CD4-positive, CD25-positive, alpha-beta regulatory T cell (primary cell): Measurements from ENCODE around the gene GLRX2. TPM values are rescaled to one million over a fixed set of nuclear protein-coding genes. Genes with fewer than 3 reads are reported as not detected.
A peak's percentile ranks its signal among the peaks of the same experiment; 100 is the strongest.
"Not testable (repeated sequence)": the region's sequence is repeated elsewhere in the genome, so short reads cannot be mapped to it uniquely, and the experiment has no call there.

Source experiments
- ATAC-seq, 2 donors: fragments of 150-1000 bp; cut with Tn5 transposase; one replicate each; pipeline ENCODE4 v1.10.0; 2021; ENCODE audit warnings: low read depth in 2 of 2, moderate number of reproducible peaks in 2 of 2, moderate library complexity in 1 of 2
- DNase-seq, 3 donors: peaks; one replicate each; pipeline versions ENCODE4 v3.0.0 to v3.0.0-alpha.2; 2012 to 2022; ENCODE audit warnings: mixed read lengths in 1 of 3
- H3K27ac ChIP-seq: one replicate; pipeline ENCODE4 v1.7.0; 2013; ENCODE audit warnings: mild to moderate bottlenecking, low read length; ENCODE audit not compliant: insufficient read depth, poor library complexity, severe bottlenecking
- H3K27me3 ChIP-seq: one replicate; pipeline ENCODE4 v1.7.0; 2013; ENCODE audit warnings: low read length; ENCODE audit not compliant: control insufficient read depth, insufficient read depth
- H3K36me3 ChIP-seq: one replicate; pipeline ENCODE4 v1.7.0; 2013; ENCODE audit warnings: mild to moderate bottlenecking, low read length, moderate library complexity; ENCODE audit not compliant: control insufficient read depth, insufficient read depth
- H3K4me1 ChIP-seq: 2 replicates; pipeline ENCODE4 v1.7.0; 2013; ENCODE audit warnings: mild to moderate bottlenecking, low read length; ENCODE audit not compliant: insufficient read depth, control insufficient read depth, poor library complexity, severe bottlenecking
- H3K4me3 ChIP-seq: one replicate; pipeline ENCODE4 v1.7.0; 2013; ENCODE audit warnings: low read depth, mild to moderate bottlenecking, low read length, moderate library complexity
- H3K9me3 ChIP-seq, 2 experiments: 1 replicate in 1 of 2; 2 replicates in 1 of 2; pipeline ENCODE4 v1.7.0; 2013; ENCODE audit warnings: low read length in 2 of 2, mild to moderate bottlenecking in 1 of 2, moderate library complexity in 1 of 2; ENCODE audit not compliant: control insufficient read depth in 2 of 2
- H3K27ac Mint-ChIP-seq, 3 donors: one replicate each; pipeline ENCODE4 v1.8.0; 2020 to 2022; ENCODE audit warnings: mild to moderate bottlenecking in 3 of 3, mixed read lengths in 3 of 3, moderate library complexity in 2 of 3
- H3K27me3 Mint-ChIP-seq: one replicate; pipeline ENCODE4 v1.8.0; 2022; ENCODE audit warnings: mild to moderate bottlenecking, mixed read lengths
- H3K36me3 Mint-ChIP-seq: one replicate; pipeline ENCODE4 v1.8.0; 2020; ENCODE audit warnings: mixed read lengths
- H3K4me1 Mint-ChIP-seq, 4 donors: one replicate each; pipeline ENCODE4 v1.8.0; 2020 to 2022; ENCODE audit warnings: mixed read lengths in 4 of 4, mild to moderate bottlenecking in 1 of 4
- H3K4me3 Mint-ChIP-seq, 4 donors: one replicate each; pipeline ENCODE4 v1.8.0; 2020 to 2022; ENCODE audit warnings: mild to moderate bottlenecking in 4 of 4, mixed read lengths in 4 of 4, moderate library complexity in 3 of 4
- H3K9me3 Mint-ChIP-seq, 7 donors: one replicate each; pipeline ENCODE4 v1.8.0; 2020 to 2022; ENCODE audit warnings: mixed read lengths in 7 of 7, mild to moderate bottlenecking in 3 of 7, moderate library complexity in 2 of 7
- polyA plus RNA-seq, 4 donors: library from polyadenylated mRNA; unstranded; fragments of 300-500 nt; fragmentation: Illumina TruSeq; gene quantifications; one replicate each; pipeline ENCODE4 v1.2.3, GENCODE V29; 2021
- total RNA-seq: library from RNA; stranded (reverse); gene quantifications from one replicate; pipeline ENCODE4 v1.2.3, GENCODE V29; 2022

Gene GLRX2
- total and polyA plus RNA-seq, 5 donors from 2014 or later = 5.2 to 13.8 (median 12.4) TPM

GRCh38 chr1:193118194-193118593 is 13.0 kb upstream of the GLRX2 start:
- H3K36me3 Mint-ChIP-seq = no peaks in the 10 kb centered on the region
- peaks cover 6 to 34% (median 26%) of the 10 kb centered on the region in 4 donors for H3K4me1 Mint-ChIP-seq
- H3K9me3 ChIP-seq = no peaks in the 10 kb centered on the region
- peaks cover 8% of the 10 kb centered on the region for H3K4me1 ChIP-seq
- ATAC-seq (no peak), DNase-seq (no peak)
- H3K4me3 ChIP-seq = no peak overlapping the region
- H3K27ac Mint-ChIP-seq = no peak overlapping the region
- no peak overlapping the region for H3K27ac ChIP-seq
- no peaks in the 10 kb centered on the region for H3K9me3 Mint-ChIP-seq
- no peaks in the 10 kb centered on the region for H3K36me3 ChIP-seq
- H3K27me3 Mint-ChIP-seq = peaks cover 12% of the 10 kb centered on the region
- H3K4me3 Mint-ChIP-seq = peak overlapping the region in 1 of 4 donors; percentile 62
- no peaks in the 10 kb centered on the region for H3K27me3 ChIP-seq

- H3K4me3 ChIP-seq, H3K27me3 ChIP-seq, H3K9me3 Mint-ChIP-seq, H3K9me3 ChIP-seq, H3K36me3 Mint-ChIP-seq, H3K36me3 ChIP-seq, H3K27ac ChIP-seq, ATAC-seq, H3K4me1 ChIP-seq, DNase-seq, H3K4me3 Mint-ChIP-seq: not testable (repeated sequence)
- Mint-ChIP-seq H3K27me3 (peaks cover 16% of the 10 kb centered on the region), H3K27ac (peak overlapping the region in 1 of 3 donors; percentile 48), H3K4me1 (peaks cover 0 to 25% (median 19%) of the 10 kb centered on the region in 4 donors)
Measured at GRCh38 chr1:193117167-193117566, 12.0 kb upstream of the GLRX2 start.

- peak overlapping the region in 1 of 4 donors; percentile 52 for H3K4me3 Mint-ChIP-seq
- Histone ChIP-seq H3K4me3 (no peak overlapping the region), H3K36me3 (no peaks in the 10 kb centered on the region)
Measured at GRCh38 chr1:193115629-193116227, 10.5 kb upstream of the GLRX2 start.

GRCh38 chr1:193114485-193115095 is 9.4 kb upstream of the GLRX2 start:
- Histone ChIP-seq H3K4me3 (no peak overlapping the region), H3K4me1 (no peaks in the 10 kb centered on the region), H3K27me3 (no peaks in the 10 kb centered on the region), H3K9me3 (no peaks in the 10 kb centered on the region), H3K36me3 (no peaks in the 10 kb centered on the region), H3K27ac (no peak overlapping the region)
- Mint-ChIP-seq H3K4me3 (no peak overlapping the region), H3K9me3 (no peaks in the 10 kb centered on the region), H3K27ac (peak overlapping the region in 1 of 3 donors; percentile 26), H3K36me3 (no peaks in the 10 kb centered on the region), H3K27me3 (peaks cover 21% of the 10 kb centered on the region), H3K4me1 (peaks cover 0 to 8% (median 7%) of the 10 kb centered on the region in 4 donors)
- ATAC-seq (no peak), DNase-seq (no peak)

More at GRCh38 chr1:193115629-193116227, 10.5 kb upstream of the GLRX2 start:
- H3K9me3 Mint-ChIP-seq = no peaks in the 10 kb centered on the region
- H3K4me1 Mint-ChIP-seq = peaks cover 0 to 12% (median 11%) of the 10 kb centered on the region in 4 donors
- no peak overlapping the region for H3K27ac ChIP-seq
- H3K27me3 Mint-ChIP-seq = peaks cover 18% of the 10 kb centered on the region
- DNase-seq (no peak), ATAC-seq (no peak)
- H3K36me3 Mint-ChIP-seq = no peaks in the 10 kb centered on the region
- H3K9me3 ChIP-seq = no peaks in the 10 kb centered on the region
- H3K4me1 ChIP-seq = no peaks in the 10 kb centered on the region
- no peak overlapping the region for H3K27ac Mint-ChIP-seq
- H3K27me3 ChIP-seq = no peaks in the 10 kb centered on the region

- H3K4me3 Mint-ChIP-seq = no peak overlapping the region
Measured at GRCh38 chr1:193113992-193114332, 8.7 kb upstream of the GLRX2 start.

GRCh38 chr1:193113258-193113991 is 8.2 kb upstream of the GLRX2 start:
- Mint-ChIP-seq H3K36me3 (no peaks in the 10 kb centered on the region), H3K9me3 (no peaks in the 10 kb centered on the region), H3K4me3 (no peak overlapping the region), H3K27me3 (peaks cover 31% of the 10 kb centered on the region), H3K27ac (peak overlapping the region in 1 of 3 donors; percentile 86), H3K4me1 (no peaks in the 10 kb centered on the region)
- Histone ChIP-seq H3K27ac (no peak overlapping the region), H3K27me3 (no peaks in the 10 kb centered on the region), H3K36me3 (no peaks in the 10 kb centered on the region), H3K9me3 (no peaks in the 10 kb centered on the region), H3K4me3 (no peak overlapping the region), H3K4me1 (no peaks in the 10 kb centered on the region)
- DNase-seq = no peak
- no peak for ATAC-seq

More at GRCh38 chr1:193113992-193114332, 8.7 kb upstream of the GLRX2 start:
- ATAC-seq = no peak
- peaks cover 25% of the 10 kb centered on the region for H3K27me3 Mint-ChIP-seq
- Histone ChIP-seq H3K27ac (no peak overlapping the region), H3K4me1 (no peaks in the 10 kb centered on the region), H3K4me3 (no peak overlapping the region), H3K27me3 (no peaks in the 10 kb centered on the region), H3K9me3 (no peaks in the 10 kb centered on the region), H3K36me3 (no peaks in the 10 kb centered on the region)
- H3K27ac Mint-ChIP-seq = peak overlapping the region in 1 of 3 donors; percentile 86
- H3K9me3 Mint-ChIP-seq = no peaks in the 10 kb centered on the region
- H3K4me1 Mint-ChIP-seq = peaks cover 0 to 4% (median 3%) of the 10 kb centered on the region in 4 donors
- H3K36me3 Mint-ChIP-seq = no peaks in the 10 kb centered on the region
- no peak for DNase-seq

GRCh38 chr1:193111641-193112090 is 6.5 kb upstream of the GLRX2 start:
- no peak overlapping the region for H3K27ac ChIP-seq
- H3K4me1 ChIP-seq = no peaks in the 10 kb centered on the region
- H3K36me3 ChIP-seq = no peaks in the 10 kb centered on the region
- H3K9me3 ChIP-seq = no peaks in the 10 kb centered on the region
- no peaks in the 10 kb centered on the region for H3K27me3 ChIP-seq
- H3K4me3 Mint-ChIP-seq = no peak overlapping the region
- H3K27ac Mint-ChIP-seq = no peak overlapping the region
- no peaks in the 10 kb centered on the region for H3K36me3 Mint-ChIP-seq
- no peaks in the 10 kb centered on the region for H3K4me1 Mint-ChIP-seq
- ATAC-seq = no peak
- H3K27me3 Mint-ChIP-seq = peaks cover 34% of the 10 kb centered on the region
- H3K9me3 Mint-ChIP-seq = peaks cover 0 to 1% (median 0%) of the 10 kb centered on the region in 7 donors
- DNase-seq = no peak
- no peak overlapping the region for H3K4me3 ChIP-seq
